ENCODE data around the gene RYR2. TPM values are rescaled to one million over a fixed set of nuclear protein-coding genes. Genes with fewer than 3 reads are reported as not detected.

RYR2 gene
- total RNA-seq, 2 experiments from 2014 or later, result not detected

DNA sequence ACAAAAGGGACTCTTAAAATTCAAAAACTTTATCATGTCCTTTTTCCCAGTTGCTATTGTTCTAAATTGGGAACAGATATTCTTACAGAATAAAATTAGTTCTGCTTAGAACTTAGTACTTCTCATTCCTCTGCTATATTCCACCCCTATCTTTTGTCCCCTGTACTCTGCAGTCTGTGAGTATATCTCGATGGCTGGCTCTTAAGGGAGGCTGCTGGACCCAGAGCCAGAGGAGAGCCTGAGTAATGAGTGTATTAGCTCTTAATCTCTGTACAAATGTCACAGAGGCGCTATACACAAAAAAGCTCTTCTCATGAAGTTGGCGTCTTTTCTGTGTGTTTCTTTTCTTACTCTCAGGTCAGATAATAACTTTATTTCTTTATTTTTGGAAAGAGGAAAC is 425.3 kb downstream of the RYR2 start:
- Histone ChIP-seq H3K9me2 (ENCODE audit: insufficient read depth, low read length) (no peaks in the 10 kb centered on the region), H3K79me2 (ENCODE audit: insufficient read depth, low read depth, low read length) (no peaks in the 10 kb centered on the region), H2AFZ (ENCODE audit: low read length) (no peak overlapping the region), H3K36me3 (ENCODE audit: insufficient read depth, low read length) (no peaks in the 10 kb centered on the region), H3K4me3 (ENCODE audit: low read depth, low read length, poor library complexity, severe bottlenecking) (no peak overlapping the region), H3K4me2 (ENCODE audit: low read length) (no peak overlapping the region), H3K4me1 (ENCODE audit: insufficient read depth, low read length, poor library complexity, severe bottlenecking) (no peaks in the 10 kb centered on the region), H3K27ac (ENCODE audit: low read depth, low read length, poor library complexity, severe bottlenecking) (no peak overlapping the region), H3K9me3 (ENCODE audit: low read length) (no peaks in the 10 kb centered on the region), H4K20me1 (ENCODE audit: insufficient read depth, low read length) (no peaks in the 10 kb centered on the region)
- intact Hi-C loops (cut with micrococcal nuclease; ENCODE audit: unreplicated experiment), result no loop called here
- TF ChIP-seq EZH2phosphoT487 (IDR thresholded peaks at IDR 0.05; ENCODE audit: borderline replicate concordance, low read depth, low read length) (no peak), CTCF (conservative IDR thresholded peaks at IDR 0.05; ENCODE audit: low read length) (no peak)
- ChIA-PET POLR2A (interaction anchor here (0.6 to 0.7 kb wide), 2 partner anchors 44 to 1227 kb away, joined by 3 to 4 read pairs; no protein-coding TSS in a partner anchor), CTCF (ENCODE audit: unreplicated experiment) (no interaction called here)
- BruUV-seq (replicated peaks), result no TSS peak
- no peak for DNase-seq (ENCODE audit: low spot score)

DNA sequence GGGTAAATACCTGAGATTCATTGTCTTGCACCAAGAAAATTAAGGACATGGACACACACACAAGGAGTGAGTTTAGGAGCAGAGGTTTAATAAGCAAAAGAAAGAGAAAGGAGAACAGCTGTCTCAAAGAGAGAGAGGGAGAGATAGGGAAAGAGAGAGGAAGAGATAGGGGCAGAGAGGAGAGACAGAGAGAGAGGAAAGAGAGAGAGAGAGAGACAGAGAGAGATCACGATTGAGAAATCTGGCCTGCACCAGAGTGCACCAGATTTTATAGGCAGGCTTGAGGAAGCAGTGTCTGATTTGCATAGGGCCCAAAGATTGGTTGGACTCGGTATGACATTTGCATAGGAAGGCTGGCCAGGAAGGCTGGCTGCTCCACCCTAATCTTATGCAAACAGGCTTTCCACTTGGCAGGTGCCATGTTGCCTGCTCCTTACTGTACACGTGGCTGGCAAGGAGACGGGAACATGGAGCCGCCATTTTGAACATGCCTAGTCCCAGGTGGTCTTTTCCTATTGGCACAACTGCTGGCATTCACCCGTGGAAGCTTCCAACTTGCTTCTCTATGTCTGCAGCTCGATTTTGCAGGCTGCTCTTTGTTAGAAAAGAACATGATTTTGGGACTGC is 428.8 kb downstream of the RYR2 start:
- H3K4me1 ChIP-seq (ENCODE audit: insufficient read depth, low read length, poor library complexity, severe bottlenecking), result no peaks in the 10 kb centered on the region
- H4K20me1 ChIP-seq (ENCODE audit: insufficient read depth, low read length), result no peaks in the 10 kb centered on the region
- CTCF ChIA-PET (ENCODE audit: unreplicated experiment), result no interaction called here
- POLR2A ChIA-PET, result no interaction called here
- H3K9me2 ChIP-seq (ENCODE audit: insufficient read depth, low read length), result no peaks in the 10 kb centered on the region
- no peak overlapping the region for H2AFZ ChIP-seq (ENCODE audit: low read length)
- intact Hi-C loops (cut with micrococcal nuclease; ENCODE audit: unreplicated experiment), result no loop called here
- TF ChIP-seq CTCF (conservative IDR thresholded peaks at IDR 0.05; ENCODE audit: low read length), result no peak
- TF ChIP-seq EZH2phosphoT487 (IDR thresholded peaks at IDR 0.05; ENCODE audit: borderline replicate concordance, low read depth, low read length), result no peak
- no peaks in the 10 kb centered on the region for H3K36me3 ChIP-seq (ENCODE audit: insufficient read depth, low read length)
- BruUV-seq (replicated peaks), result no TSS peak
- no peak overlapping the region for H3K4me3 ChIP-seq (ENCODE audit: low read depth, low read length, poor library complexity, severe bottlenecking)
- no peaks in the 10 kb centered on the region for H3K9me3 ChIP-seq (ENCODE audit: low read length)
- H3K4me2 ChIP-seq (ENCODE audit: low read length), result no peak overlapping the region
- no peak overlapping the region for H3K27ac ChIP-seq (ENCODE audit: low read depth, low read length, poor library complexity, severe bottlenecking)
- H3K79me2 ChIP-seq (ENCODE audit: insufficient read depth, low read depth, low read length), result no peaks in the 10 kb centered on the region
- no peak for DNase-seq (ENCODE audit: low spot score)

DNA sequence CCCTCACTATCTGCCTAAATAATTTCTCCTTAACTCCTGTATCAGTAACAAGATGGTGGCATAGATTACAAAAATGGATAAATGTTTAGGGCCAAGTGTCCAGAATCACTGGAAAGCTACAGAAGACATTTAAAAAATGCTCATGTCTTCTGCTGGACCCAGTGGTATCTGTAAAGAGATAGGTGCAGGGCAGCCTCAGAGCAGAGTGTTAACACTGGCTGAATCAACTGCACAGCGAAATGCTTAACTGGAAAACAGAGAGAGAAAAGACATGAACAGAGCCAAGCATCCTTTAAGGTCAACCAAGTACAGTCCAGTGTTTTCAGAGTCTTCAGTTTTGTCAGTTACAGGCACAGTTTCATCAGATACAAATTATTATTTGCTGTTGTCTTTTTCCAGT is 429.4 kb downstream of the RYR2 start:
- H2AFZ ChIP-seq (ENCODE audit: low read length), result no peak overlapping the region
- intact Hi-C loops (cut with micrococcal nuclease; ENCODE audit: unreplicated experiment), result no loop called here
- POLR2A ChIA-PET, result no interaction called here
- no peak overlapping the region for H3K4me3 ChIP-seq (ENCODE audit: low read depth, low read length, poor library complexity, severe bottlenecking)
- H3K79me2 ChIP-seq (ENCODE audit: insufficient read depth, low read depth, low read length), result no peaks in the 10 kb centered on the region
- no peaks in the 10 kb centered on the region for H3K4me1 ChIP-seq (ENCODE audit: insufficient read depth, low read length, poor library complexity, severe bottlenecking)
- no TSS peak for BruUV-seq (replicated peaks)
- no peaks in the 10 kb centered on the region for H3K9me3 ChIP-seq (ENCODE audit: low read length)
- TF ChIP-seq CTCF (conservative IDR thresholded peaks at IDR 0.05; ENCODE audit: low read length) (no peak), EZH2phosphoT487 (IDR thresholded peaks at IDR 0.05; ENCODE audit: borderline replicate concordance, low read depth, low read length) (no peak)
- H4K20me1 ChIP-seq (ENCODE audit: insufficient read depth, low read length), result no peaks in the 10 kb centered on the region
- H3K27ac ChIP-seq (ENCODE audit: low read depth, low read length, poor library complexity, severe bottlenecking), result no peak overlapping the region
- no peak overlapping the region for H3K4me2 ChIP-seq (ENCODE audit: low read length)
- CTCF ChIA-PET (ENCODE audit: unreplicated experiment), result no interaction called here
- no peaks in the 10 kb centered on the region for H3K9me2 ChIP-seq (ENCODE audit: insufficient read depth, low read length)
- DNase-seq (ENCODE audit: low spot score), result no peak
- no peaks in the 10 kb centered on the region for H3K36me3 ChIP-seq (ENCODE audit: insufficient read depth, low read length)
